Measurements from ENCODE around the gene TTBK1. TPM values are rescaled to one million over a fixed set of nuclear protein-coding genes. Genes with fewer than 3 reads are reported as not detected.

The TTBK1 gene
- total and polyA plus RNA-seq, 2 of the 4 experiments (the other 2 are of a cell fraction) = 0.02 TPM; not detected in 1

- H4K5ac ChIP-seq (ENCODE audit: low read depth, low read length) = no peak overlapping the region
- no peak overlapping the region for H4K91ac ChIP-seq (ENCODE audit: insufficient read depth, low read depth, low read length)
- in situ Hi-C loops (cut with MboI; ENCODE audit: low sequenced_read_pairs) (no loop called here), dilution Hi-C loops (cut with HindIII; ENCODE audit: low sequenced_read_pairs, unreplicated experiment) (no loop called here), intact Hi-C loops (cut with micrococcal nuclease) (no loop called here)
- no peak overlapping the region for H2BK120ac ChIP-seq (ENCODE audit: low read depth, low read length)
- no peak overlapping the region for H3K4me3 ChIP-seq (ENCODE audit: insufficient read depth, low read depth, low read length)
- no peaks in the 10 kb centered on the region for H3K9me3 ChIP-seq (ENCODE audit: control insufficient read depth, insufficient read depth, low read length)
- H3K4ac ChIP-seq (ENCODE audit: low read depth, low read length) = no peak overlapping the region
- H2AK5ac ChIP-seq (ENCODE audit: low read depth, low read length) = no peak overlapping the region
- no peak overlapping the region for H2AFZ ChIP-seq (replicated peaks; ENCODE audit: low read length, poor library complexity)
- H4K20me1 ChIP-seq (ENCODE audit: insufficient read depth, low read length) = no peaks in the 10 kb centered on the region; the same call in 1 of the 2 replicates
- no peak overlapping the region for H3K14ac ChIP-seq (replicated peaks; ENCODE audit: low read depth, low read length)
- no peak overlapping the region for H4K8ac ChIP-seq (ENCODE audit: low read depth in 2 of 2, low read length in 2 of 2)
- CTCF ChIA-PET = no interaction called here
- H3K9ac ChIP-seq (ENCODE audit: low read depth, low read length) = no peak overlapping the region
- no peaks in the 10 kb centered on the region for H3K9me1 ChIP-seq (ENCODE audit: insufficient read depth, low read length)
- ATAC-seq (ENCODE audit: low read depth) = no peak
- H2BK5ac ChIP-seq (ENCODE audit: low read depth, low read length, poor library complexity, severe bottlenecking) = no peak overlapping the region
- H3K4me1 ChIP-seq (ENCODE audit: control insufficient read depth, insufficient read depth, low read length) = no peaks in the 10 kb centered on the region; the same call in 1 of the 2 replicates
- no peaks in the 10 kb centered on the region for H3K79me1 ChIP-seq (ENCODE audit: low read depth in 1 of 2, low read length in 2 of 2)
- H3K23ac ChIP-seq (ENCODE audit: low read depth, low read length) = no peak overlapping the region
- H3K4me2 ChIP-seq (ENCODE audit: low read depth, low read length) = no peak overlapping the region
- POLR2A ChIA-PET (ENCODE audit: unreplicated experiment) = no interaction called here
- no peak overlapping the region for H2AK9ac ChIP-seq (replicated peaks; ENCODE audit: low read depth, low read length, poor library complexity)
- no peak overlapping the region for H3K18ac ChIP-seq (ENCODE audit: low read depth, low read length)
- H3K27me3 ChIP-seq (ENCODE audit: control insufficient read depth, insufficient read depth, low read length) = peaks cover 41% of the 10 kb centered on the region
- BruUV-seq (replicated peaks) = no TSS peak
- no peak overlapping the region for H2BK15ac ChIP-seq (ENCODE audit: low read depth, low read length)
- WGBS, 2 experiments (ENCODE audit: extremely low coverage in 2 of 2, insufficient read length in 1 of 2) = no CpG with 5 or more reads among the region's 2 CpGs
- H3K36me3 ChIP-seq (ENCODE audit: control insufficient read depth, insufficient read depth, low read length) = no peaks in the 10 kb centered on the region
- TF ChIP-seq MXI1 (IDR thresholded peaks at IDR 0.05; ENCODE audit: borderline replicate concordance, low read depth, low read length) (no peak), MAFK (IDR thresholded peaks at IDR 0.05; ENCODE audit: low read depth, low read length) (no peak), USF2 (IDR thresholded peaks at IDR 0.05; ENCODE audit: low read depth, low read length) (no peak), BHLHE40 (IDR thresholded peaks at IDR 0.05; ENCODE audit: low read depth, low read length) (no peak), MAZ (IDR thresholded peaks at IDR 0.05; ENCODE audit: borderline replicate concordance, low read depth, low read length) (no peak), RFX5 (IDR thresholded peaks at IDR 0.05; ENCODE audit: low read depth, low read length) (no peak), NFE2L2 (IDR thresholded peaks at IDR 0.05; ENCODE audit: low read depth, low read length) (no peak), CEBPB (IDR thresholded peaks at IDR 0.05; ENCODE audit: low read depth, low read length) (no peak), RAD21 (IDR thresholded peaks at IDR 0.05; ENCODE audit: low read length) (no peak), SMC3 (IDR thresholded peaks at IDR 0.05; ENCODE audit: low read depth, low read length) (no peak), RCOR1 (IDR thresholded peaks at IDR 0.05; ENCODE audit: insufficient replicate concordance, low read length) (no peak), POLR2A (IDR thresholded peaks at IDR 0.05; ENCODE audit: low read depth, low read length) (no peak), CHD1 (IDR thresholded peaks at IDR 0.05; ENCODE audit: low read depth, low read length) (no peak), FOS (IDR thresholded peaks at IDR 0.05; ENCODE audit: low read depth, low read length) (no peak)
- TF ChIP-seq, protein P1, sequence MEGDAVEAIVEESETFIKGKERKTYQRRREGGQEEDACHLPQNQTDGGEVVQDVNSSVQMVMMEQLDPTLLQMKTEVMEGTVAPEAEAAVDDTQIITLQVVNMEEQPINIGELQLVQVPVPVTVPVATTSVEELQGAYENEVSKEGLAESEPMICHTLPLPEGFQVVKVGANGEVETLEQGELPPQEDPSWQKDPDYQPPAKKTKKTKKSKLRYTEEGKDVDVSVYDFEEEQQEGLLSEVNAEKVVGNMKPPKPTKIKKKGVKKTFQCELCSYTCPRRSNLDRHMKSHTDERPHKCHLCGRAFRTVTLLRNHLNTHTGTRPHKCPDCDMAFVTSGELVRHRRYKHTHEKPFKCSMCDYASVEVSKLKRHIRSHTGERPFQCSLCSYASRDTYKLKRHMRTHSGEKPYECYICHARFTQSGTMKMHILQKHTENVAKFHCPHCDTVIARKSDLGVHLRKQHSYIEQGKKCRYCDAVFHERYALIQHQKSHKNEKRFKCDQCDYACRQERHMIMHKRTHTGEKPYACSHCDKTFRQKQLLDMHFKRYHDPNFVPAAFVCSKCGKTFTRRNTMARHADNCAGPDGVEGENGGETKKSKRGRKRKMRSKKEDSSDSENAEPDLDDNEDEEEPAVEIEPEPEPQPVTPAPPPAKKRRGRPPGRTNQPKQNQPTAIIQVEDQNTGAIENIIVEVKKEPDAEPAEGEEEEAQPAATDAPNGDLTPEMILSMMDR (conservative IDR thresholded peaks at IDR 0.05; ENCODE audit: low read depth, low read length) = no peak
- TF ChIP-seq, protein P2, sequence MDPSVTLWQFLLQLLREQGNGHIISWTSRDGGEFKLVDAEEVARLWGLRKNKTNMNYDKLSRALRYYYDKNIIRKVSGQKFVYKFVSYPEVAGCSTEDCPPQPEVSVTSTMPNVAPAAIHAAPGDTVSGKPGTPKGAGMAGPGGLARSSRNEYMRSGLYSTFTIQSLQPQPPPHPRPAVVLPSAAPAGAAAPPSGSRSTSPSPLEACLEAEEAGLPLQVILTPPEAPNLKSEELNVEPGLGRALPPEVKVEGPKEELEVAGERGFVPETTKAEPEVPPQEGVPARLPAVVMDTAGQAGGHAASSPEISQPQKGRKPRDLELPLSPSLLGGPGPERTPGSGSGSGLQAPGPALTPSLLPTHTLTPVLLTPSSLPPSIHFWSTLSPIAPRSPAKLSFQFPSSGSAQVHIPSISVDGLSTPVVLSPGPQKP (IDR thresholded peaks at IDR 0.05; ENCODE audit: borderline replicate concordance, low read depth, low read length) = no peak
- no peak overlapping the region for H3K56ac ChIP-seq (ENCODE audit: extremely low read depth, insufficient read depth, low read length)
- no peak overlapping the region for H3K27ac ChIP-seq (ENCODE audit: insufficient read depth, low read length)
- no peak overlapping the region for H2BK20ac ChIP-seq (ENCODE audit: low read depth, low read length)
- no peak for DNase-seq
Measured at GRCh38 chr6:43310134-43310533, 66.9 kb downstream of the TTBK1 start.
